Karpas-422 (cell line): ENCODE data around the gene TTC8. TPM values are rescaled to one million over a fixed set of nuclear protein-coding genes. Genes with fewer than 3 reads are reported as not detected.

Experiments used
- DNase-seq: peaks from one replicate; pipeline ENCODE4 v3.0.0-alpha.2; 2015
- H2AFZ ChIP-seq: fragments of 200-600 bp; sonication (generic); 2 replicates; pipeline ENCODE4 v1.6.1; 2014; ENCODE audit warnings: antibody characterized with exemption, low read length, mixed read lengths
- H3K27ac ChIP-seq: fragments of 200-600 bp; sonication (generic); 2 replicates; pipeline ENCODE4 v1.5.1; 2014; ENCODE audit warnings: mild to moderate bottlenecking, low read length, moderate library complexity
- H3K27me3 ChIP-seq: fragments of 200-600 bp; sonication (generic); 2 replicates; pipeline ENCODE4 v1.6.1; 2014; ENCODE audit warnings: low read length, mixed read lengths
- H3K36me3 ChIP-seq: fragments of 200-600 bp; sonication (generic); 2 replicates; pipeline ENCODE4 v1.6.1; 2014; ENCODE audit warnings: low read length, mixed read lengths; ENCODE audit not compliant: insufficient read depth
- H3K4me1 ChIP-seq: fragments of 200-600 bp; sonication (generic); 2 replicates; pipeline ENCODE4 v1.6.1; 2014; ENCODE audit warnings: mild to moderate bottlenecking, low read length, mixed read lengths
- H3K4me2 ChIP-seq: fragments of 200-600 bp; sonication (generic); 2 replicates; pipeline ENCODE4 v1.6.1; 2014; ENCODE audit warnings: low read length, low read depth, mild to moderate bottlenecking; ENCODE audit not compliant: poor library complexity, severe bottlenecking
- H3K4me3 ChIP-seq: fragments of 200-600 bp; sonication (generic); 2 replicates; pipeline ENCODE4 v1.5.1; 2014; ENCODE audit warnings: mild to moderate bottlenecking, antibody characterized with exemption, low read length, mixed read lengths
- H3K79me2 ChIP-seq: fragments of 200-600 bp; sonication (generic); 2 replicates; pipeline ENCODE4 v1.6.1; 2014; ENCODE audit warnings: mild to moderate bottlenecking, low read length, mixed read lengths
- H3K9ac ChIP-seq: fragments of 200-600 bp; sonication (generic); 2 replicates; pipeline ENCODE4 v1.6.0; 2014; ENCODE audit warnings: low read length
- H3K9me2 ChIP-seq: fragments of 200-600 bp; sonication (generic), shearing (Covaris generic); replicated peaks from 2 replicates; pipeline ENCODE4 v1.6.0; 2014; ENCODE audit warnings: mild to moderate bottlenecking, low read length, moderate library complexity; ENCODE audit not compliant: insufficient read depth
- H3K9me3 ChIP-seq: fragments of 300-700, 200-600 bp; sonication (generic); 2 replicates; pipeline ENCODE4 v1.6.1; 2014; ENCODE audit warnings: low read length, mixed read lengths
- H4K20me1 ChIP-seq: fragments of 200-600 bp; sonication (generic); 2 replicates; pipeline ENCODE4 v1.6.1; 2014; ENCODE audit warnings: mild to moderate bottlenecking, antibody characterized with exemption, low read length, low read depth; ENCODE audit not compliant: insufficient read depth
- total RNA-seq: library from RNA; depleted of rRNA; stranded (reverse); fragments of >200 nt; shearing (Covaris generic); gene quantifications from 2 replicates; pipeline ENCODE4 v1.2.3, GENCODE V29; 2014; ENCODE audit warnings: low replicate concordance

TTC8 gene
- total RNA-seq, 1 experiment from 2014 or later: 16.0 TPM

- no peak overlapping the region for H3K4me3 ChIP-seq
- no peak overlapping the region for H3K27ac ChIP-seq
- no peaks in the 10 kb centered on the region for H3K36me3 ChIP-seq
- no peak for DNase-seq
- H3K9ac ChIP-seq: no peak overlapping the region
- no peaks in the 10 kb centered on the region for H3K9me3 ChIP-seq
- H3K4me2 ChIP-seq: peak overlapping the region; percentile 2
- H3K9me2 ChIP-seq: no peaks in the 10 kb centered on the region
- H2AFZ ChIP-seq: no peak overlapping the region
- H3K79me2 ChIP-seq: no peaks in the 10 kb centered on the region
- no peaks in the 10 kb centered on the region for H3K27me3 ChIP-seq
- peaks cover 14% of the 10 kb centered on the region for H4K20me1 ChIP-seq
- peaks cover 20% of the 10 kb centered on the region for H3K4me1 ChIP-seq
Measured at GRCh38 chr14:88829188-88829587, 4.7 kb downstream of the TTC8 start.

- H3K4me1 ChIP-seq: peaks cover 17% of the 10 kb centered on the region
- H3K4me3 ChIP-seq: no peak overlapping the region
- H3K79me2 ChIP-seq: no peaks in the 10 kb centered on the region
- H3K9me3 ChIP-seq: no peaks in the 10 kb centered on the region
- no peaks in the 10 kb centered on the region for H3K36me3 ChIP-seq
- no peak for DNase-seq
- H4K20me1 ChIP-seq: peaks cover 17% of the 10 kb centered on the region
- no peak overlapping the region for H2AFZ ChIP-seq
- no peak overlapping the region for H3K9ac ChIP-seq
- no peaks in the 10 kb centered on the region for H3K9me2 ChIP-seq
- no peaks in the 10 kb centered on the region for H3K27me3 ChIP-seq
- H3K27ac ChIP-seq: no peak overlapping the region
- H3K4me2 ChIP-seq: peak overlapping the region; percentile 2
Measured at GRCh38 chr14:88829685-88830302, 5.3 kb downstream of the TTC8 start.

GRCh38 chr14:88831284-88831683, 6.8 kb downstream of the TTC8 start:
- no peaks in the 10 kb centered on the region for H3K9me2 ChIP-seq
- H3K4me1 ChIP-seq: peaks cover 9% of the 10 kb centered on the region
- H3K36me3 ChIP-seq: no peaks in the 10 kb centered on the region
- H3K9ac ChIP-seq: no peak overlapping the region
- peaks cover 20% of the 10 kb centered on the region for H4K20me1 ChIP-seq
- no peaks in the 10 kb centered on the region for H3K9me3 ChIP-seq
- no peak overlapping the region for H3K27ac ChIP-seq
- no peak for DNase-seq
- no peak overlapping the region for H3K4me2 ChIP-seq
- no peaks in the 10 kb centered on the region for H3K27me3 ChIP-seq
- H3K4me3 ChIP-seq: no peak overlapping the region
- no peaks in the 10 kb centered on the region for H3K79me2 ChIP-seq
- H2AFZ ChIP-seq: no peak overlapping the region

- Histone ChIP-seq H3K27ac (no peak overlapping the region), H3K36me3 (no peaks in the 10 kb centered on the region), H3K9me3 (no peaks in the 10 kb centered on the region), H3K4me3 (no peak overlapping the region), H3K9ac (no peak overlapping the region), H3K9me2 (no peaks in the 10 kb centered on the region), H3K4me2 (no peak overlapping the region), H3K4me1 (peaks cover under 1% of the 10 kb centered on the region; the same call in 1 of the 2 replicates), H3K27me3 (no peaks in the 10 kb centered on the region), H2AFZ (no peak overlapping the region), H4K20me1 (peaks cover 20% of the 10 kb centered on the region), H3K79me2 (no peaks in the 10 kb centered on the region)
- no peak for DNase-seq
Measured at GRCh38 chr14:88834883-88835431, 10.5 kb downstream of the TTC8 start.

GRCh38 chr14:88835661-88836060, 11.2 kb downstream of the TTC8 start:
- Histone ChIP-seq H3K4me3 (no peak overlapping the region), H4K20me1 (peaks cover 20% of the 10 kb centered on the region), H2AFZ (no peak overlapping the region), H3K36me3 (no peaks in the 10 kb centered on the region), H3K4me1 (no peaks in the 10 kb centered on the region), H3K27me3 (no peaks in the 10 kb centered on the region), H3K27ac (no peak overlapping the region), H3K4me2 (no peak overlapping the region), H3K79me2 (no peaks in the 10 kb centered on the region), H3K9me2 (no peaks in the 10 kb centered on the region), H3K9ac (no peak overlapping the region), H3K9me3 (no peaks in the 10 kb centered on the region)
- no peak for DNase-seq

- Histone ChIP-seq H3K4me2 (no peak overlapping the region), H3K36me3 (no peaks in the 10 kb centered on the region), H3K27ac (no peak overlapping the region), H3K9ac (no peak overlapping the region), H3K79me2 (no peaks in the 10 kb centered on the region), H2AFZ (no peak overlapping the region), H3K4me3 (no peak overlapping the region), H3K9me2 (no peaks in the 10 kb centered on the region), H3K9me3 (no peaks in the 10 kb centered on the region), H3K27me3 (no peaks in the 10 kb centered on the region), H3K4me1 (no peaks in the 10 kb centered on the region), H4K20me1 (peaks cover 15% of the 10 kb centered on the region)
- DNase-seq: no peak
Measured at GRCh38 chr14:88837495-88837894, 13.0 kb downstream of the TTC8 start.

GRCh38 chr14:88838015-88838414, 13.6 kb downstream of the TTC8 start:
- no peaks in the 10 kb centered on the region for H3K27me3 ChIP-seq
- H3K9me3 ChIP-seq: no peaks in the 10 kb centered on the region
- DNase-seq: no peak
- H3K4me2 ChIP-seq: no peak overlapping the region
- H3K36me3 ChIP-seq: no peaks in the 10 kb centered on the region
- no peak overlapping the region for H3K4me3 ChIP-seq
- no peak overlapping the region for H2AFZ ChIP-seq
- H3K9me2 ChIP-seq: no peaks in the 10 kb centered on the region
- H3K9ac ChIP-seq: no peak overlapping the region
- H3K79me2 ChIP-seq: no peaks in the 10 kb centered on the region
- H4K20me1 ChIP-seq: peaks cover 13% of the 10 kb centered on the region
- no peak overlapping the region for H3K27ac ChIP-seq
- H3K4me1 ChIP-seq: no peaks in the 10 kb centered on the region

GRCh38 chr14:88840926-88841325, 16.5 kb downstream of the TTC8 start:
- DNase-seq: no peak
- H3K4me3 ChIP-seq: no peak overlapping the region
- H2AFZ ChIP-seq: no peak overlapping the region

More at GRCh38 chr14:88840926-88841325, 16.5 kb downstream of the TTC8 start:
- Histone ChIP-seq H3K9me3 (no peaks in the 10 kb centered on the region), H3K9ac (no peak overlapping the region), H4K20me1 (no peaks in the 10 kb centered on the region), H3K79me2 (no peaks in the 10 kb centered on the region), H3K9me2 (no peaks in the 10 kb centered on the region), H3K36me3 (no peaks in the 10 kb centered on the region), H3K27ac (no peak overlapping the region), H3K4me1 (no peaks in the 10 kb centered on the region), H3K27me3 (no peaks in the 10 kb centered on the region), H3K4me2 (no peak overlapping the region)
